Kidney tubule cell (primary cell): ENCODE results near the gene CXorf49.
"Not testable (repeated sequence)": the region's sequence is repeated elsewhere in the genome, so short reads cannot be mapped to it uniquely, and the experiment has no call there.

Experiments used
- DNase-seq: peaks from one replicate; pipeline ENCODE4 v3.0.0-alpha.2; 2018; ENCODE audit warnings: low spot score

Gene CXorf49

GRCh38 chrX:71718185-71718584 is at the start of gene CXorf49:
Gene CXorf49, minus strand, starts transcription at chrX:71718285. Its CDS starts 134 bp downstream, at chrX:71718151.
- DNase-seq: not testable (repeated sequence)

- not testable (repeated sequence) for DNase-seq
Measured at GRCh38 chrX:71767134-71767533, 49.0 kb upstream of the CXorf49 start.

DNA sequence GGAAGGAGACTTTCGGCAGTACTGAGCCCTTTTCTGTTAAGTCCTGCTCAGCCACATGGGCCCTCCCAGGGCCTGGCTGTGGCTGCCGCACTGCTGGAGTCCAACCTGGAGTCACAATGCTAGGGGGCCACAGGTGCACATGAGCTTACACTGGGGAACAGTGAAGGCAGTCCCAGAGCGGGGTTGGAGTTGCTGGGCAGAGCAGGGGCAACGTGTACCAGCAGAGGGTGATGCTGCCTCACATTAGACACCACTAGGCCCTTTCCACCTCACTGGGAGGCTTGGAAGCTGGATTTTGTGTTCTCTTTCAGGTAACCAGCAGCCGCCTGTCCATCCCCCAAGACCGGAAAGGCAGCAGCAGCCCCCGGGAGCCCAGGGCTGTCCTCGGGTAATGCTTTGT is 47.5 kb upstream of the CXorf49 start:
- not testable (repeated sequence) for DNase-seq

- not testable (repeated sequence) for DNase-seq
Measured at GRCh38 chrX:71764832-71765231, 46.7 kb upstream of the CXorf49 start.

DNA sequence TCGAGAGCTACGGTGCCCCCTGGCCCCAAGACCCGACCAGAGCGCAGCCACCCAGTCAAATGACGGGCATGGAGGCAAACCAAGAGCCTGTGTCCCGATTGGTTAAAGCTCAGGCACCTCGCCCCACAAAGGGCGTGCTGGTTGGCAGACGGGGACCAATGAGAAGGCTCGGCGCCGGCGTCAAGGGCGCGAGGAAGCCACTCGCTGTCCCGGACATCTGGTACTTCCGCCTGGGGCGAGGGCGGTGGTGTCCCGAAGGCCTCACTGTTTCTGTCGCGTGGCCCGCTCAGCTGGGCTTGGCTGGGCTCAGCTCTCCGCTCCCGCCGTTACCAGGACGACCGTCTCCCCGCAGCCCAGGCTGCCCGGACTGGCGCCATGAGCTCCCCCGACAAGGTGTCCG is 45.0 kb upstream of the CXorf49 start, which contains the start of gene CXorf49B:
TSS of gene CXorf49B (plus strand) at position 301 of the 400 bp plus-strand sequence. CDS start at position 376, 75 bp downstream.
- DNase-seq: not testable (repeated sequence)

DNA sequence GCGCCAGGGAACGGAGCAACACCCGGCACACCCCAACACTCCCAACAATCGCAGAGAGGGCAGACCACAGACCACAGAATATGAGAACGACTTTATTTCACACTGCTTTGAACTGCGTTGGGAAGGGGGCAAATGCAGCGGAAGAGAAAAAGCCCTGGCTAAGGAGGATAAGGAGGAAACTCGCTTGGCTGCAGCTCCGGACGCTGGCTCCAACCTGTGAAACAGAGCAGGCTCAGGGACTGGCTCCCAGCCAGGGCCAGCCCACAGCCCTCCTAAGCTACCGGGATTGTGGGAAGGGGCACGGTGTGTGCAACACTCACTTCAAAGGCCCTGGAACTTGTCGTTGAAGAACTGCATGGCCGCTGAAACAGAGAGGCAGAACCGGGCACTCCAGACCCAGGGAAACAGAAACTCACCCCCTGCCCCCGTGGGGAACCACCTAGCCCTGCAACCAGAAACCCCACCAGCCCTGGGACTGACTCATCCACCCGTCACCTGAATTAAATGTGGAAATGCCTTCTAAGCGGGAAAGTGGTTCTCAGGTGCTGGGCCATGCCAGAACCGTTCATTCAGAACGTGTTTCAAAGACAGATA is 42.7 kb upstream of the CXorf49 start:
- not testable (repeated sequence) for DNase-seq

DNA sequence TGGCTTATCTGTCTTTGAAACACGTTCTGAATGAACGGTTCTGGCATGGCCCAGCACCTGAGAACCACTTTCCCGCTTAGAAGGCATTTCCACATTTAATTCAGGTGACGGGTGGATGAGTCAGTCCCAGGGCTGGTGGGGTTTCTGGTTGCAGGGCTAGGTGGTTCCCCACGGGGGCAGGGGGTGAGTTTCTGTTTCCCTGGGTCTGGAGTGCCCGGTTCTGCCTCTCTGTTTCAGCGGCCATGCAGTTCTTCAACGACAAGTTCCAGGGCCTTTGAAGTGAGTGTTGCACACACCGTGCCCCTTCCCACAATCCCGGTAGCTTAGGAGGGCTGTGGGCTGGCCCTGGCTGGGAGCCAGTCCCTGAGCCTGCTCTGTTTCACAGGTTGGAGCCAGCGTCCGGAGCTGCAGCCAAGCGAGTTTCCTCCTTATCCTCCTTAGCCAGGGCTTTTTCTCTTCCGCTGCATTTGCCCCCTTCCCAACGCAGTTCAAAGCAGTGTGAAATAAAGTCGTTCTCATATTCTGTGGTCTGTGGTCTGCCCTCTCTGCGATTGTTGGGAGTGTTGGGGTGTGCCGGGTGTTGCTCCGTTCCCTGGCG is 2.3 kb upstream of the CXorf49 start:
- DNase-seq: not testable (repeated sequence)

GRCh38 chrX:71719195-71719594 is 1.1 kb upstream of the CXorf49 start:
- DNase-seq: not testable (repeated sequence)

DNA sequence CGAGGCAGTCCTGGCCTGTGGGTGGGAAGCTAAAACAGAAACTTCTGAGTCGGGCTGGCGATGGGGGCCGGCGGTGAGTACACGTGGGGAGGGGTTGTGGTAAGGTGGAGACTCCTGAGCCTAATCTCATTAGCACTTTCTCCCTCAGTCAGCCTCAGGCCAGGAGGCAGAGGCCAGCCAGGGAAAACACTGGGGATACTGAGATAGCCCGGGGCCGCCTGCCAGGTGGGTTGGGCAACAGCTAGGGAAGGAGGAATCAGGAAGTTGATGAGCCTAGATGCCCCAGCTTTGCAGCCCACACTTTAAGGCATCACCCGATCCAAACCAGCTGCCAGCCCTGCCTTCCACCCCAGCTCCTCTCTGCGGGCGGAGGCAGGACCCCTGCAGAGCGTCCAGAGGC is 1.8 kb downstream of the CXorf49 start:
- DNase-seq: not testable (repeated sequence)

DNA sequence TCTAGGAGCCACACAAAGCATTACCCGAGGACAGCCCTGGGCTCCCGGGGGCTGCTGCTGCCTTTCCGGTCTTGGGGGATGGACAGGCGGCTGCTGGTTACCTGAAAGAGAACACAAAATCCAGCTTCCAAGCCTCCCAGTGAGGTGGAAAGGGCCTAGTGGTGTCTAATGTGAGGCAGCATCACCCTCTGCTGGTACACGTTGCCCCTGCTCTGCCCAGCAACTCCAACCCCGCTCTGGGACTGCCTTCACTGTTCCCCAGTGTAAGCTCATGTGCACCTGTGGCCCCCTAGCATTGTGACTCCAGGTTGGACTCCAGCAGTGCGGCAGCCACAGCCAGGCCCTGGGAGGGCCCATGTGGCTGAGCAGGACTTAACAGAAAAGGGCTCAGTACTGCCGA is 2.5 kb downstream of the CXorf49 start:
- not testable (repeated sequence) for DNase-seq

GRCh38 chrX:71714064-71714463 is 4.0 kb downstream of the CXorf49 start:
- not testable (repeated sequence) for DNase-seq

GRCh38 chrX:71702853-71703252 is 15.2 kb downstream of the CXorf49 start:
- DNase-seq: not testable (repeated sequence)

DNA sequence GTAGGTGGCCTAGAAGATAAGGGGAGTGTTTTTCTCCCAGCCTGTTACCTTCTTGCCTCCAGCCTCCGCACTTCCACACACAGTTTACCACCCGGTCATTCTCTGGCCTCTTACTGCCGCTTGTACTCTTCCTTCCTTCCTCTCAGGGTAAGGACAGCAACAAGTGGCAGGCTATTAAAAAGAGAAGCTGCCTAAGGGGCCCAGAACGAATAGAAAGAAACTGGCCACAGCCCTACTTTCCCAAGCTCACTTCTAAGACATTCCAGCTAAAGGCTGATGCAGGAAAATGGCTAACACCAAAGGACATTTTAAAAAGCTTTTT is 19.1 kb downstream of the CXorf49 start:
- not testable (repeated sequence) for DNase-seq

GRCh38 chrX:71698299-71699022 is 19.6 kb downstream of the CXorf49 start:
- DNase-seq: not testable (repeated sequence)

DNA sequence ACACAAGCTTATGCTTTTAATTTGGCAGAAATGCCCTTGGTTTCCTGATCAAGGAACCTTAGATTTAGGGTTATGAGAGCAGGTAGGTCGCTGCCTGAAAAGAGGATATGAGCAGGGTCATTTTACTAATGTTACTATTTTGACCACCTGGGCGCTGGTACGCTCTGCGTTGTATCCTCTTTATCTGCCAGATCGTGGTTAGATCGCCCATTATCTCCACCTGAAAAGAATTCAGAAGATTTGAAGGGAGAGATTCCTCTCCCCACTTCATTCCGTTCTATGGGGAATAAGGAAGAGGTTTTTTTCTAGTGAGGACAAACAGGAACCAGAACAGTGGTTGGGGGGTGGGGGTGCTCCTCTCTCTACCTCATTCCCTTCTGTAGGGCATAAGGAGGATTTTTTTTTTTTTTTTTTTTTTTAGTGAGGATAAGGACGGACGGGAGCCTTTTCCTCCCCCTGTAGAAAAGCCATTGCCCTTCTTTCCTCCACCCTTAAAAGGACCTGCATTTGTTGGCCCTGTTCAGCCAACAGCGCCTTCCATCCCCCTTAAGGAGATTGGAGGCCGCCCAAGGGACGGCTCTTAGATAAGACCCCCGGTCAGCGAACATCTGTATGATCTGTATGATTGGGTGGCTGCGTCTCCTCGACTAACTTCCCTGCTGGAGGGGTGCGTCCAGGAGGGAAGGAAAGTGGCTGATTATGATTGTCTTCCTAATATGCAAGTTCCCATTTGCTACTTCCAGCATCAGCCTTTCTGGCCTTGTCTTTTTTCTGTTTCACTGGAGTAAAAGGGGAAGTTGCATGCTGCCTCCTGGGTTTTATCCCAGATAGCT is 20.4 kb downstream of the CXorf49 start:
- not testable (repeated sequence) for DNase-seq

DNA sequence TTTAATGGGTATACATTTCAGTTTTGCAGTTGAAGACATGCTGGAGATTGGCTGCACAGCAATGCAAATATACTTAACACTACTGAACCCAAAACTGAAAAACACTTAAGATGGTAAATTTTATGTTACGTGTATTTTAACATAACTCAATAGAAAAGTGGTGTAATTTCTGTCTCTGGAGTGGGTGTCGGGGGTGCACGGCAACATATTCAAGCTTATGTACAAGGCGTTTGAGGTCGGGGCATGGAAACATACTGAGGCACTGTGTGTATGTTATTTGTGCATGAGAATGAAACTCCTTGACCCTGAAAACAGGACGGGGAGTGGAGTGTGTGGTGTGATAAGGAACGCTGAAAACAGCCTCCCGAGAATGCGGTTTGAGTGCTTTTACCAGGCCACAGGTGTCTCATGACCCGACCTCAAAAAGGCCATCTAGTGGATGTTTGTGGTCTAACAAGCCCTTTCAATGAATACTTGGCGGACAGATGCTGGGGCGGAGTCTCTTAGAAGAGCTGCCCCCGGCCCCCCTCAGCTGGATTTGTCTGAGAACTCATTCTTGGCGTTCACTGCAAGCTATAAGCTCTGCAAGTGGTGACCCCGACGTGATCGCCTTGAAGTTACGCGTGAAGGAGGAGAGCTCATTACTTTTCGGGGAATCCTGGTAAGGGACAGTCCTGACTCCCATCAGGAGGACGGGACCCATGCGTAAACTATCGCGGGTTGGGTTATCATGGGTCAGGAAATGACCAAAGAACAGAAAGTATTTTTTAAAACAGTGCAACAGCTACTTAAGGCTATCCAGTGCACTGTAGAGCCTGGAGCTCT is 21.2 kb downstream of the CXorf49 start:
- DNase-seq: not testable (repeated sequence)

- DNase-seq: no peak
Measured at GRCh38 chrX:71679575-71680207, 38.4 kb downstream of the CXorf49 start.

DNA sequence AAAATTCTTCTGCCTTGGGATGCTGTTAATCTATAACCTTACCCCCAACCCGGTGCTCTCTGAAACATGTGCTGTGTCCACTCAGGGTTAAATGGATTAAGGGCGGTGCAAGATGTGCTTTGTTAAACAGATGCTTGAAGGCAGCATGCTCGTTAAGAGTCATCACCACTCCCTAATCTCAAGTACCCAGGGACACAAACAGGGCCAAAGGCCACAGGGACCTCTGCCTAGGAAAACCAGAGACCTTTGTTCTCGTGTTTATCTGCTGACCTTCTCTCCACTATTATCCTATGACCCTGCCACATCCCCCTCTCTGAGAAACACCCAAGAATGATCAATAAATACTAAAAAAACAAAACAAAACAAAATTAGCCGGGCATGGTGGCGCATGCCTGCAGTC is 40.9 kb downstream of the CXorf49 start:
- DNase-seq: not testable (repeated sequence)

DNA sequence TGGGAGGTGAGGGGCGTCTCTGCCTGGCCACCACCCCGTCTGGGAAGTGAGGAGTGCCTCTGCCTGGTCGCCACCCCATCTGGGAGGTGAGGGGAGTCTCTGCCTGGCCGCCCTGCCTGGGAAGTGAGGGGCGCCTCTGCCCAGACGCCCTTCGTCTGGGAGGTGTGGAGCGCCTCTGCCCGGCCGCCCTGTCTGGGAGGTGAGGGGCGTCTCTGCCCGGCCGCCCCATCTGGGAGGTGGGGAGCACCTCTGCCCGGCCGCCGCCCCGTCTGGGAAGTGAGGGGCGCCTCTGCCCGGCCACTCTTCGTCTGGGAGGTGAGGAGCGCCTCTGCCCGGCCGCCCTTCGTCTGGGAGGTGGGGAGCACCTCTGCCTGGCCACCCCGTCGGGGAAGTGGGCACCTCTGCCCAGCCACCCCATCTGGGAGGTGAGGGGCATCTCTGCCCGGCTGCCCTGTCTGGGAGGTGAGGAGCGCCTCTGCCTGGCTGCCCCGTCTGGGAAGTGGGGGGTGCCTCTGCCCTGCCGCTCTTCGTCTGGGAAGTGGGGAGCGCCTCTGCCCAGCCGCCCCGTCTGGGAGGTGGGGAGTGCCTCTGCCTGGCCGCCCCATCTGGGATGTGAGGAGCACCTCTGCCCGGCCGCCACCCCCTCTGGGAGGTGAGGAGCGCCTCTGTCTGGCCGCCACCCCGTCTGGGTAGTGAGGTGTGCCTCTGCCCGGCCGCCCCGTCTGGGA is 41.9 kb downstream of the CXorf49 start:
- not testable (repeated sequence) for DNase-seq

GRCh38 chrX:71675636-71676035 is 42.4 kb downstream of the CXorf49 start:
- not testable (repeated sequence) for DNase-seq
